HepG2 (cell line): ENCODE data around the gene CYP26A1. TPM values are rescaled to one million over a fixed set of nuclear protein-coding genes. Genes with fewer than 3 reads are reported as not detected.

Source experiments
- ATAC-seq: fragments of 200-7000 bp; cut with Tn5 transposase; 3 replicates; pipeline ENCODE4 v1.9.1; 2020; ENCODE audit warnings: mild to moderate bottlenecking, moderate library complexity
- BruUV-seq: library from RNA; stranded (reverse); fragments of 400-500 nt; replicated peaks from 2 replicates; lab custom pipeline; 2021; lab: Mats Ljungman, UMichigan
- CTCF ChIA-PET: fragments of 300-600 bp; formaldehyde crosslinking; extraction: SDS; loops from one replicate; lab custom pipeline; 2021; ENCODE audit warnings: low total read pairs, inconsistent platforms, low intra/inter-chr PET ratio; lab: Yijun Ruan, JAX
- POLR2A ChIA-PET: fragments of 350-600 bp; sonication (Branson Sonifier 250); formaldehyde crosslinking; loops from one replicate; lab custom pipeline; 2020; ENCODE audit warnings: antibody characterized with exemption, inconsistent platforms; lab: Yijun Ruan, JAX
- DNase-seq: peaks from one replicate; pipeline ENCODE4 v3.0.0-alpha.2; 2015; ENCODE audit warnings: low spot score
- FAIRE-seq: peaks from 3 replicates; lab custom pipeline; 2011; peaks lifted over from hg19 to GRCh38; lab: Jason Lieb, UNC
- H2AFZ ChIP-seq: one replicate; pipeline ENCODE4 v1.6.1; 2011; ENCODE audit warnings: low read length, inconsistent platforms
- H3K27ac ChIP-seq: fragments of 300-600 bp; 3 replicates; pipeline ENCODE4 v1.8.0; 2011; ENCODE audit warnings: mixed run types, mild to moderate bottlenecking, mixed read lengths, low read length, inconsistent platforms; ENCODE audit not compliant: insufficient read depth; ENCODE audit errors: extremely low read length
- H3K27me3 ChIP-seq, 2 experiments: fragments of 200-600 bp in 1 of 2; 2 replicates in 1 of 2; 3 replicates in 1 of 2; pipeline versions ENCODE4 v1.6.0 to v1.8.0; 2011; ENCODE audit warnings: low read length in 2 of 2, mild to moderate bottlenecking in 2 of 2, moderate library complexity in 2 of 2, inconsistent platforms in 1 of 2; ENCODE audit not compliant: insufficient read depth in 2 of 2, control insufficient read depth in 1 of 2
- H3K36me3 ChIP-seq, 2 experiments: fragments of 200-600 bp in 1 of 2; replicated peaks in 1 of 2; 2 replicates in 1 of 2; 3 replicates in 1 of 2; pipeline versions ENCODE4 v1.5.1 to v1.8.0; 2011; ENCODE audit warnings: low read length in 2 of 2, inconsistent platforms in 1 of 2; ENCODE audit not compliant: insufficient read depth in 2 of 2, control insufficient read depth in 1 of 2
- H3K4me1 ChIP-seq: 2 replicates; pipeline ENCODE4 v1.5.1; 2012; ENCODE audit warnings: low read length, inconsistent platforms; ENCODE audit not compliant: insufficient read depth
- H3K4me2 ChIP-seq: 2 replicates; pipeline ENCODE4 v1.6.0; 2011; ENCODE audit warnings: low read depth, low read length, inconsistent platforms
- H3K4me3 ChIP-seq, 3 experiments: fragments of 200-600 bp in 1 of 3; sonication (generic), shearing (Covaris generic) in 1 of 3; replicated peaks in 1 of 3; 2 replicates each; pipeline ENCODE4 v1.5.1; 2011 to 2016; ENCODE audit warnings: low read length in 3 of 3, inconsistent platforms in 2 of 3, low read depth in 2 of 3, mild to moderate bottlenecking in 2 of 3, control low read depth in 1 of 3, mixed read lengths in 1 of 3; ENCODE audit not compliant: insufficient read depth in 1 of 3
- H3K79me2 ChIP-seq: one replicate; pipeline ENCODE4 v1.6.1; 2011; ENCODE audit warnings: low read length, inconsistent platforms; ENCODE audit not compliant: insufficient read depth
- H3K9ac ChIP-seq: 2 replicates; pipeline ENCODE4 v1.6.0; 2011; ENCODE audit warnings: mild to moderate bottlenecking, low read depth, low read length, inconsistent platforms; ENCODE audit not compliant: insufficient read depth
- H3K9me3 ChIP-seq: 2 replicates; pipeline ENCODE4 v1.5.1; 2012; ENCODE audit warnings: mild to moderate bottlenecking, low read length
- H4K20me1 ChIP-seq: 2 replicates; pipeline ENCODE4 v1.6.0; 2011; ENCODE audit warnings: inconsistent platforms, mild to moderate bottlenecking, low read length, moderate library complexity; ENCODE audit not compliant: insufficient read depth
- ARNT2 ChIP-seq: sonication (generic); formaldehyde crosslinking; IDR thresholded peaks from 2 replicates; pipeline ENCODE4 v1.8.0; 2022; ENCODE audit warnings: mild to moderate bottlenecking, low read depth, missing genetic modification reagents, moderate library complexity
- HMGXB3 ChIP-seq: sonication (generic); formaldehyde crosslinking; IDR thresholded peaks from 2 replicates; pipeline ENCODE4 v1.4.0; 2020; ENCODE audit warnings: missing genetic modification reagents, borderline replicate concordance
- HOXA7 ChIP-seq: sonication (generic); formaldehyde crosslinking; IDR thresholded peaks from 2 replicates; pipeline ENCODE4 v1.8.1; 2022; ENCODE audit warnings: mild to moderate bottlenecking, missing genetic modification reagents, moderate library complexity
- MIER3 ChIP-seq: IDR thresholded peaks from 2 replicates; pipeline ENCODE4 v1.6.1; 2016; ENCODE audit warnings: missing compliant biosample characterization, borderline replicate concordance
- RFX1 ChIP-seq: fragments of 450-650 bp; IDR thresholded peaks from 2 replicates; pipeline ENCODE4 v1.6.1; 2017
- TFE3 ChIP-seq: IDR thresholded peaks from 2 replicates; pipeline ENCODE4 v1.6.1; 2016
- ZBED4 ChIP-seq: sonication (generic); formaldehyde crosslinking; IDR thresholded peaks from 2 replicates; pipeline ENCODE4 v1.4.0; 2020; ENCODE audit warnings: missing genetic modification reagents, borderline replicate concordance
- ZNF512 ChIP-seq: sonication (generic); formaldehyde crosslinking; IDR thresholded peaks from 2 replicates; pipeline ENCODE4 v1.4.0; 2020; ENCODE audit warnings: mild to moderate bottlenecking, missing genetic modification reagents
- ZNF770 ChIP-seq: sonication (generic); formaldehyde crosslinking; IDR thresholded peaks from 2 replicates; pipeline ENCODE4 v1.5.0; 2020; ENCODE audit warnings: mild to moderate bottlenecking, missing genetic modification reagents
- WGBS: methylation state at CpG from one replicate; pipeline ENCODE4 v1.1.6; 2017; ENCODE audit warnings: low lambda C conversion rate; 5-methylcytosine and 5-hydroxymethylcytosine counted together
- in situ Hi-C: cut with HindIII; loops from 2 replicates; pipeline ENCODE4 v1.10.0; 2017; ENCODE audit warnings: low pct_unique_long_range_greater_than_20kb; ENCODE audit not compliant: extremely low pct_ligation_motif_present
- intact Hi-C: fragments of 100-400 bp; cut with micrococcal nuclease; formaldehyde crosslinking; loops from one replicate; pipeline ENCODE4 v1.10.0; 2022; ENCODE audit not compliant: unreplicated experiment
- polyA plus RNA-seq, 8 experiments: library from polyadenylated mRNA; depleted of rRNA in 3 of 8; stranded (reverse) in 7 of 8; unstranded in 1 of 8; fragments of >200 nt; fragmentation: Illumina TruSeq in 4 of 8; extraction: Trizol in 4 of 8; gene quantifications; 2 replicates each; pipeline versions ENCODE4 v1.2.1 to v1.2.3, GENCODE V29; 2011 to 2016; ENCODE audit warnings: low read depth in 4 of 8, missing spikeins in 1 of 8, mixed read lengths in 1 of 8; ENCODE audit not compliant: insufficient read depth in 1 of 8
- total RNA-seq, 5 experiments: library from RNA; depleted of rRNA; stranded (reverse); fragments of >200 nt; fragmentation: Illumina TruSeq; extraction: Trizol; gene quantifications; 2 replicates each; pipeline ENCODE4 v1.2.3, GENCODE V29; 2016; ENCODE audit warnings: low read depth in 1 of 5

The CYP26A1 gene
- total and polyA plus RNA-seq, 2 of the 13 experiments (the other 11 are each of a cell fraction or from before 2014, with no cell fraction given), result 0.15 TPM; not detected in 1

GRCh38 chr10:93032105-93032808, 41.4 kb upstream of the CYP26A1 start:
- Histone ChIP-seq H2AFZ (no peak overlapping the region), H3K4me3 (no peak overlapping the region), H3K36me3 (no peaks in the 10 kb centered on the region), H3K4me1 (peaks cover 36% of the 10 kb centered on the region), H3K79me2 (no peaks in the 10 kb centered on the region), H3K27me3 (no peaks in the 10 kb centered on the region), H3K27ac (peak overlapping the region; percentile 79), H3K9me3 (no peaks in the 10 kb centered on the region), H3K4me2 (peak overlapping the region; percentile 53), H3K9ac (peak overlapping the region; percentile 13; the same call in 1 of the 2 replicates), H4K20me1 (no peaks in the 10 kb centered on the region)
- peak; percentile 55 for FAIRE-seq
- in situ Hi-C loops, result no loop called here
- DNase-seq, result peak; percentile 28
- intact Hi-C loops, result loop anchor here (10.0 kb wide), 1 partner anchor 137 kb away; no protein-coding TSS in a partner anchor
- 11% methylated on average over 5 of the region's 5 CpGs for WGBS
- POLR2A ChIA-PET, result no interaction called here
- peak; percentile 75 for ATAC-seq
- BruUV-seq, result no TSS peak
- CTCF ChIA-PET, result no interaction called here
- TF ChIP-seq ZNF512 (no peak), RFX1 (no peak), HOXA7 (CRISPR knock-in tag) (no peak), ZNF770 (CRISPR knock-in tag) (peak; percentile 99), HMGXB3 (no peak), MIER3 (no peak), ARNT2 (CRISPR knock-in tag) (no peak), TFE3 (CRISPR knock-in tag) (no peak), ZBED4 (CRISPR knock-in tag) (no peak)
